ENCODE results near the gene INPP5A.

DNA sequence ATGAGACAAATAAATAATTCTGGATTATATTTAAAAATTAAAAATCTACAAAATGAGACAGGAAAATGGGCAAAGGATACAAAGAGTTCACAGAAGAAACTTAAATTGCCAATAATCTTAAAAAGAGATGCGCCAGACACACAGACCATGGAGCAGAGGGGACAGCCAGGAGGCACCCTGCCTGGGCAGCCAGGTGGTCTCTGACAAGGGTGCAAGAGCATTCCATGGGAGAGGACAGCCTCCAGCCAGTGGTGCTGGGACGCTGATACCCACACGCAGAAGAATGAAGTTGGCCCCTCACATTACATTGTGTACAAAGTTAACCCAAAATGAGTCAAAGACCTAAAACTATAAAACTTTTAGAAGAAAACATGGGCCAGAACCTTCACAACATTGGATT lies 142.1 kb downstream of the INPP5A start:
- TF ChIP-seq, protein P1, sequence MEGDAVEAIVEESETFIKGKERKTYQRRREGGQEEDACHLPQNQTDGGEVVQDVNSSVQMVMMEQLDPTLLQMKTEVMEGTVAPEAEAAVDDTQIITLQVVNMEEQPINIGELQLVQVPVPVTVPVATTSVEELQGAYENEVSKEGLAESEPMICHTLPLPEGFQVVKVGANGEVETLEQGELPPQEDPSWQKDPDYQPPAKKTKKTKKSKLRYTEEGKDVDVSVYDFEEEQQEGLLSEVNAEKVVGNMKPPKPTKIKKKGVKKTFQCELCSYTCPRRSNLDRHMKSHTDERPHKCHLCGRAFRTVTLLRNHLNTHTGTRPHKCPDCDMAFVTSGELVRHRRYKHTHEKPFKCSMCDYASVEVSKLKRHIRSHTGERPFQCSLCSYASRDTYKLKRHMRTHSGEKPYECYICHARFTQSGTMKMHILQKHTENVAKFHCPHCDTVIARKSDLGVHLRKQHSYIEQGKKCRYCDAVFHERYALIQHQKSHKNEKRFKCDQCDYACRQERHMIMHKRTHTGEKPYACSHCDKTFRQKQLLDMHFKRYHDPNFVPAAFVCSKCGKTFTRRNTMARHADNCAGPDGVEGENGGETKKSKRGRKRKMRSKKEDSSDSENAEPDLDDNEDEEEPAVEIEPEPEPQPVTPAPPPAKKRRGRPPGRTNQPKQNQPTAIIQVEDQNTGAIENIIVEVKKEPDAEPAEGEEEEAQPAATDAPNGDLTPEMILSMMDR (IDR thresholded peaks at IDR 0.05) = no peak
- no peak for TF ChIP-seq POLR2A (IDR thresholded peaks at IDR 0.05)
